Measurements from ENCODE around the gene MLLT10. TPM values are rescaled to one million over a fixed set of nuclear protein-coding genes. Genes with fewer than 3 reads are reported as not detected.

Gene MLLT10
- total and polyA plus RNA-seq, 2 of the 8 experiments (the other 6 are each of a cell fraction or from before 2014, with no cell fraction given), result 53.1 to 62.1 TPM

DNA sequence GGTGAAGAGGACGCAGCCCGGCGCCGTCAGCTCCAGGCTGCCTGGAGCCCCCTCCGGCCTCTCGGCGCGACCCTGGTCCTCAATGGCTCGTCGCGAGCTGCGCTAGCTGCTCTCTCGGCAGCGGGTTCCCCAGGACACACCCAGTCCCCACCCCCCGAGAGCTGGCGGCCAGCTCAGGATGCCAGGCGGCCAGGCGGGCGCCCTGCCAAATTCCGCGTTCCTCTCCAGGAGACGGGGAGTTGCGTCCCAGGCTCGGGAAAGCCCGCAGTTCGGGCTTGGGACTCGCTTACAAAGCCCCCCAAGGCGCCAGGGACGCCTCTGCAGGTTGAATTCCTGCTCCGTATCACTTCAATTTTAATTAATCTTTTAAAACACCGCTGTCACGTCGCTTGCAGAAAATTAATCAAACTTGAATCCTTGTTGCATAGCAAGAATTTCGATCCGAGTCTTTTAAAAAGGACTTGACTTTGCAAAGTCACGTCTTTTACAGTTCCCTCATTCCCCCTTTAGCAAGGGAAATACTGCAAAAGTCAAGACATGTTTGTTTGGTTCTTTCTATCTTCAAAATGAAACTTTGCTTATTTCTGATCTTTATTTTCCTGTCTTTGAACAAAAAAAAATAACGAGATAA, 36.7 kb upstream of the MLLT10 start (continued):
- TF ChIP-seq SIN3A (conservative IDR thresholded peaks at IDR 0.05 in 1 of 2, IDR thresholded peaks at IDR 0.05 in 1 of 2; ENCODE audit: low read depth in 1 of 2, low read length in 2 of 2), result 0 out of 4 replicates have a peak, but pooled peaks of 1 of the 2 experiments have one; percentile 58
- TF ChIP-seq SIX5 (IDR thresholded peaks at IDR 0.05; ENCODE audit: low read depth, low read length), result no peak
- 0 out of 2 replicates have a peak, but pooled peaks have one; percentile 50 for TF ChIP-seq YY1 (IDR thresholded peaks at IDR 0.05; ENCODE audit: low read depth, low read length)
- TF ChIP-seq EZH2 (IDR thresholded peaks at IDR 0.05; ENCODE audit: low read depth, low read length, severe bottlenecking), result no peak
